NCI-H774 (cell line): ENCODE measurements around the gene NARF.

Source experiments
- DNase-seq: peaks from one replicate; lab custom pipeline; 2025; lab: John Stamatoyannopoulos, UW

NARF gene

DNA sequence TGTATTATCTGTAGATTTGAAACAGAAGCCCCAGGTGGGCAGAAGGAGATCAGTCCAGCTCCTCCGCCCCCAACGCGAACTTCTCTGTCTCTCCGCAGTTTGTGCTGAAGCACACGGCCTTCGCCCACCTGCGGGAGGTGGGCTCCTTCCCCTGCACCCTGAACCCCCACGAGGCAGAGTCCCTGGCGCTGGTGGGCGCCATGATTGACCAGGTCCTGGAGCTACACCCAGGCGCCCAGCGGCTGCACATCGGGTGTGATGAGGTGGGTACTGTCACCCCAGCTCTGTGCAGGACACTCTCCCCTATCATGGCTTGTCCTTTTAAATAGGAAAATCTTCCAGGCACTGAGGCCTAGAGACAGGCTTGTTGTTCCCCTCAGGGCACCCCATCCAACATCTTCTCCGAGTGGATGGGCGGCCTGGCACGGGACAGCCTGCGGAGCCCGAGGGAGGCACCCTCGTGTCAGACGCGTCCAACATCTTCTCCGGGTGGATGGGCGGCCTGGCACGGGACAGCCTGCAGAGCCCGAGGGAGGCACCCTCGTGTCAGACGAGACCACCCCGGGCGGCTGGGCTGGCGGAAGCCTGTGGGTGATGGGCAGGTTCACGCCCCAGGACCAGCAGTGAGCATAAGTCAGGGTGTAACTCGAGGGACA is 24.9 kb upstream of the NARF start:
- no peak for DNase-seq

DNA sequence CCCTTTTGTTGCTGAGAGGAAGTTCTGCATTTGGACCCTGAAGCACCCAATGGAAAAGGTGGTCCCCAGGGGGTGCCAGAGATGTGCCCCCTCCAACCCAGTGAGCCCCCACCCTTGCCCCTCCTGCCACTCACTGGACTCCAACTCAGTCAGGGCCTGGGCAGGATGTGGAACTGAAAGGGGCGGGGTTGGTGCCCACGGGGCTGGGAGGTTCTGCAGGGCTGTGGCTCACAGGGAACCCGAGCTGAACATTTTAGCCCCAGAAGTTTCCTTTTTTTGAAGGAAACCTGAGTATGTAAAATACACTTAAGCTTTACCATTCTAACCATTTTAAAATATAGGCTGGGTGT is 24.4 kb upstream of the NARF start:
- DNase-seq = no peak

DNA sequence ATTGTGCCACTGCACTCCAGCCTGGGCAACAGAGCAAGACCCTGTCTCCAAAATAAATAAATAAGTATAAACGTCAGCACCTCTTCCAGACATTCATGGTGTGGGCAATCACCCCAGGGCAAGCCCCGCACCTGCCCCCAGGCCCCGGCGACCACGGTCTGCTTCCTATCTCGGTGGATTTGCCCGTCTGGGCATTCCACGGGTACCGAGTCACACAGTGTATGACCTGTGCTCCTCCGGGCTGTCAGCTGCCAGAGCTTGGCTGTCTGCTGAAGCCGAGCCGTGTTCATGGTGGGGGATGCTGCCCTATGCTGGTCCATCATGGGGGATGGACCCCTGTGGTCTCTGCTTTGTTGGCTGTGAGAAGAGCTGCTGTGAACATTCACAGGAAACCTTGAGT is 23.4 kb upstream of the NARF start:
- no peak for DNase-seq

DNA sequence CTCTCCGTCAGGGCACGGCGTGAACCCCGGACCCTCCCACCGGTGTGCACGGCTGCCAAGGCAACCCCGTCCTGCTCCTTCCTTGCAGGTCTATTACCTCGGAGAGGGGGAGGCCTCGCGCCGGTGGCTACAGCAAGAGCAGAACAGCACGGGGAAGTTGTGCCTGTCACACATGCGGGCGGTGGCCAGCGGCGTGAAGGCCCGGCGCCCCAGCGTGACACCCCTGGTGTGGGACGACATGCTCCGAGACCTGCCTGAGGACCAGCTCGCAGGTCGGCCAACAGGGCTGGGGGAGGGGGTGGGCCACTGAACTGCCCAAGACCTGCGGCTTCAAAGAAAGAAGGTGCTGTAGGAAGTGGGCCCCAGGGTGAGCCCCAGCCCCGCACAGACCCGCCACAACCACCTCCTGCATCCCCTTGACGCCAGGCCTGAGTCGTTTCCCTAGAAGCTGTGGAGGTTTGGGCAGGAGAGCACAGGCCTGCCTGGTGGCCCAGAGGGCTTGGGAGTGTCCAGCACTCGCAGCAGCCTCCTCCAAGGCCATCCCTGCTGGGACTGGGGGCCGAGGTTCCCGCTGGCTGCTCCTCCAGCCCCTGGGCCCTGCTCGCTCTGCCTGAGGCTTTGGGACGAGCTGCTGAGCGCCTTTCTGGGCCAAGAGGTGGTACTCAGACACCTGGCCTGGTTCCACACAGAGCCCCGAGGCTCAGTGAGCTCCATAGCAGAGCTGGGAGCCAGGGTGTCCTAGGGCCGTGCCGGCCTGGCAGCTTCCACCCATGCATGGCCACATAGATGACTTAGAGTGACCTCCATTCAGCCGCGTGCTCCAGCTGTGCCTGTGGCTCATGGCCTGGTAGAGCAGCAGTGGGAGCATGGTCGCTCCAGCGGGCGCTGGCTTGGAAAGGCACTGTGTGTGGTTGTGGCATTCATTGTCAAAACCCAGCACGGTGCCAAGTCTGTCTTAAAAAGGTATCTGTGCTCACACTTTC is 22.6 kb upstream of the NARF start:
- no peak for DNase-seq

DNA sequence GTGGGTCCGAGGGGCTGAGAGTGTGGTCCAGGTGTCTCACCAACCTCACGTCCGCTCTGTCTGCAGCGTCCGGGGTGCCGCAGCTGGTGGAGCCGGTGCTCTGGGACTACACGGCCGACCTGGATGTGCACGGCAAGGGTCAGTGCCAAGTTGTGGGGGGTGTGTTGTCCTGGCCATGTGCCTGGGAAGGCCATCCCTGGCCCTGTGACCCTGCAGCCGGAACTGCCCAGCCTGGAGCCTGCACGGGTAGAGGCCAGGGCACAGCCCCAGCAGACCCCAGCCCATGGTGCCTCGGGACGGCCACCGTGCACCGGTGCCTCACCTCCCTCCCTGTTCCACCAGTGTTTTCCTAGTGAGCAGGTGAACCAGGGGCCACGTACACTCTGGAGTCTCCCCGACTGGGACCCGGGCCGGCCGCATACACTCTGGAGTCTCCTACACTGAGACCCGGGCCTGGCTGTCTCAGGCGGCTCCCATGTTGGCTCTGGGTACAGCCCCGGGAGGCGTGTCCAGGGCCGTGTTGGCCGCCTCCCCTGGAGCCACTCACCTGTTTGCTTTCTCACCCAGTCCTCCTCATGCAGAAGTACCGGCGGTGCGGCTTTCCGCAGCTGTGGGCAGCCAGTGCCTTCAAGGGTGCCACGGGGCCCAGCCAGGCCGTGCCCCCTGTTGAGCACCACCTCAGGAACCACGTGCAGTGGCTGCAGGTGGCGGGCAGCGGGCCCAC is 21.8 kb upstream of the NARF start:
- no peak for DNase-seq

DNA sequence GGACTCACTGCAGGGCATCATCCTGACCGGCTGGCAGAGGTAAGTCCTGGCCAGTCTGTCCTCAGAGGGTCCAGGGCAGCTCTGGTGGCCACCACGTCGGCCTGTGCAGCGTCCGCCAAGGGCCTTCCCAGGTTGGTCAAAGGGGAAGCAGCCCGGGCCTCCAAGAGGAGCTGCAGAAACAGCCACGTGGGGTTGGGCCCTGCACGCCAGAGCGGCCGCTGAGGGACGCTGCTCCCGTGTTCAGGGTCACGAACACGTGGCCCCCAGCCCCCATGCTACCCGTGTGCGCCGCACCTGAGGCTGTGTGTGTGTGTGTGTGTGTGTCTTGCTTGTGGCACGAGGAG is 21.2 kb upstream of the NARF start:
- no peak for DNase-seq

DNA sequence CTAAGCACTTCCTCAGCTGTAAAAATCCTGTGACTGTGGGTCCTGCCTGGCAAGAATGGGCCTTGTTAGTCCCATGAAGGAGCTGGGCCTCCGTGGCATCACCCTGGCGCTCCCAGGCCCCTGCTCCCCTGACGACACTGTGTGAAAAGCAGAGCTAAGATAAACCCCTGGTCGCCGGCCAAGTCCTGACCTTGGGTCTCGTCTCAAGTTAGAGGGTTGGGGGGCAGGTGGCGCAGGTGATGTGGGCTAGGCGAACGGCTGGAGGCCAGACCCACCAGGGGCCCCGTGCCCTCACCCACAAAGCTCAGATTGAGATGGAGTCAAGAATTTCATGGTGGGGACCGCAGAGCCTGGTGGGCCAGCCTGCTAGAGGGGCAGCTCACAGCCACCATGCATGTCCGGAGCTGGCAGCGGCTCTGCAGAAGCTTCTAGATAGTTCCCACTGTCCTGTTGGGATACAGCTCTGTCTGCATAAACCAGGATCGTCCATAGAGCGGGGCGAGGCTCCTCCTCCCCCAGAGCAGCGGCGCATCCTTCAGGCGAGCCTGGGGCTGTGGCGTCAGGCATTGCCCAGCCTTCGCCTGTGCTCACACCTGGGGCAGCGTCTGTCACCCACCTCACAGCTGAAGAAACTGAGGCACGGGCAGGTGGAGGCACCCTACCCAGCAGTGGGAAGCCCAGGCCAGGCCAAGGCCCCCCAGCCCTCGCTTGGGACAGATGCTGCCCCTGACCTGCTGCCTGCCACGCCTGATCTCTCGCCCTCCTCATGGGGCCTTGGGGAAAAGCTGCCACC is 19.9 kb upstream of the NARF start:
- DNase-seq = no peak

DNA sequence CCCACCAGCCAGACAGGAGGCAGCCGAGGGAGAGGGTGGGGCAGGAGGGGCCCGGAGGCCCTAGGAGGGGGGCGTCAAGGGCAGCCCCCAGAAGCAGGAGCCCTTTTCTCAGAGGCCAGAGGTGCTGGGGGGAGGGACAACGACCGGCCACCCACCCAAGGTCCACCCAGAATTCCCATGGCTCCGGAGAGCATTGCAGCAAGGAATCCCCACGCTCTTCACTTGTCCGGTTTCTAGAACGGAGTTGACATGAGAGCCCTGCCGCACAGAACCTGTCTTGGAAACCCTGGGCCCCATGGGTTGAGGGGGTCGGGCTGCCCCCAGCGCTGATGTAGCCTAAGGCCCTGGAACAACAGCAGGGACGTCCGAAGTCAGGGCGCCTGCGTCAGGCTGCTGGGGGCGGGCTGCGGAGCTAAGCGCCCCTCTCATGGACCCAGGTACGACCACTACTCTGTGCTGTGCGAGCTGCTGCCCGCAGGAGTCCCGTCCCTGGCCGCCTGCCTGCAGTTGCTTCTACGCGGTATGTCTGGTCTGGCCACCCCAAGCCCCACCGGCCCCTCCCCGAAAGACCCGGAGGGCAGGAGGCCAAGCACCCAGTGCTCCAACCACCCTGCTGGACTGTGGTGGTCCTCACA is 19.2 kb upstream of the NARF start:
- DNase-seq = no peak

DNA sequence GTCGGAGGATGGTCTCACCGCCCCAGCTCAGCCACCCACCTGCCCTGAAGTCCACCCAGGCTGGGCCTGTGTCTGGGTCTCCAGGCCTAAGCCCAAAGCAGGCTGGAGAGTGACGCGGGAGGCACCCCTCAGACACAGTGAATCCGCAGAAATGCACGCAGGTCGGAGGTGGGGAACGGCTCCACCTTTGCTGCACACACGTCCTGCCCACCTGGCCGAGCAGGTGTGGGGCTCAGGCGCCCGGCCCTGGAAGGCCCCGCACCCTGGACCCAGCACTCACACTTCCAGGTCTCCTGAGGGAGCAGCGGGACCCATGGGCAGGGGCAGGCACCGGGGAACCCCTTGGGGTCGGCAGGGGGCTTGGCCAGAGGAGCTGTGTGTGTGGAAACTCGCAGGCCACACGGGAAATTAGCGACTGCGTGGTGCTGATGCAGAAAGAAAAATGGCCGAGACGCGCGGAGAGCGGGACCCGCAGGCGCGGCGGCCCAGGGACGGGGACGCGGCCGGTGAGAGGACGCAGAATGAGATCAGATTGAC is 18.6 kb upstream of the NARF start:
- DNase-seq = no peak

DNA sequence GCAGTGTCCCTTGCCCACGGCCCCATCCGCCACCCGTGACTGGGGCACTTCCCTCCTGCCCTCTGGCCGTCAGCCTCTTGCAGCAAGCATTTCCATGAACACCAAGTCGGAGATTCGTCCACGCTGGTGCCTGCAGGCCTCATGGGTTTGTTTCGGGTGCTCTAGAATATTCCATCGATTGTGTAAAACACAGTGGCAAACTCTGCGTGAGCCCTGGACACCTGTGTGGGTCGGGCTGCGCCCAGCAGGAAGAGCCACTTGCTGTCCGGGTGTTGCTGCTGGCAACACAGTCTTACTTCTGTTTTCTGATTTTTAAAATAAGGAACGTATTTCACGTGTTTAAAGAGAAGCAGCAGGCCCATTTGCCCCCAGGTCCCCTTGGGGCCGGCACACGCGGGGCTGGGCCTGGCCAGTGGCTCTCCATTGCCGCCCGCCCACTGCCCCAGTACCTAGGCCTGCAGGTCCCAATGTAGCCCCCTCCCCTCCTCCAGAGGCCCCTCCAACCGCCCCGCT is 18.0 kb upstream of the NARF start:
- no peak for DNase-seq

DNA sequence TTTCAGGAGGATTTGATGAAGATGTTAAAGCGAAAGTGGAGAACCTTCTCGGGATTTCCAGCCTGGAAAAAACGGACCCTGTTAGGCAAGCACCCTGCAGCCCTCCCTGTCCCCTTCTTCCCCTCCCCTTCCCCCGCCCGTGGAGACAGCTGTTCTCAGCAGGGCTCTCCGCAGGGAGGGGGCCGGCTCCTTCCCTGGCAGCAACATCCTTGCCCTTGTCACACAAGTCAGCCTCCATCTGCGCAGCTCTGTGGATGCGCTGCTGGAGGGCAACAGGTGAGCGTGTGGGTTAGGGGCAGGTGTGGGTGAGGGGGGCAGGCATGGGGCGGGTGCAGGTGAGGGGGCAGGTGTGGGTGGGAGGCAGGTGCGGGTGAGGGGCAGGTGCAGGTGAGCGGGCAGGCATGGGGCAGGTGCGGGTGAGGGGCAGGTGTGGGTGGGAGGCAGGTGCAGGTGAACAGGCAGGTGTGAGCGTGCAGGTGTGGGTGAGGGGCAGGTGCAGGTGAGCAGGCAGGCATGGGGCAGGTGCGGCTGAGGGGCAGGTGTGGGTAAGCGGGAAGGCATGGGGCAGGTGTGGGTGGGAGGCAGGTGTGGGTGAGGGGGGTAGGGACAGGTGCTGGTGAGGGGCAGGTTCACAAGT is 17.4 kb upstream of the NARF start:
- peak; percentile 77 for DNase-seq

DNA sequence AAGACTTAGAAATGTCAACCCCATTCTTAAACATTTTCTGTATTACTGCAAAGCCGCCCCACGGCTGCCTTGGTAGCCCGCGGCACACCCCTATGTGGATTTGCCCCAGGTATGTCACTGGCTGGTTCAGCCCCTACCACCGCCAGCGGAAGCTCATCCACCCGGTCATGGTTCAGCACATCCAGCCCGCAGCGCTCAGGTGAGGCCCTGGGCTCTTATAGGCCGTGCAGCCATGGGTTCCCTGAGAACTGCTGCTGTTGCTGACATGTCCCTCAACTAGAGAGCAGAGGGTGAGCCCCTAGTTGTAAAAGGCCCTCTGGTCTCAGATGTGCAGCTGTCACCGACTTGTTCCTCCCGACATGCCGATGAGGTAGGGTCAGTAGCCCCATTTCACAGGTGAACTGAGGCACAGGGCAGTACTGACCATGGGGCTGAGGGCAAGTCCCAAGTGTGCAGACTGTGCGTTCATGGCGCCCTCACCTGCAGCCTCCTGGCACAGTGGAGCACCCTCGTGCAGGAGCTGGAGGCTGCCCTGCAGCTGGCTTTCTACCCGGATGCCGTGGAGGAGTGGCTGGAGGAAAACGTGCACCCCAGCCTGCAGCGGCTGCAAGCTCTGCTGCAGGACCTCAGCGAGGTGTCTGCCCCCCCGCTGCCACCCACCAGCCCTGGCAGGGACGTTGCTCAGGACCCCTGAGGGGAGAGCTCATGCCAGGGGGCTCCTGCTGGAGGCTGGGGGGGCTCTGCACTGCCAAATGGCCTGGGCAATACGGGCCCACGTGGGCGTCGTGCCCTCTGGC is 16.7 kb upstream of the NARF start:
- DNase-seq = no peak

DNA sequence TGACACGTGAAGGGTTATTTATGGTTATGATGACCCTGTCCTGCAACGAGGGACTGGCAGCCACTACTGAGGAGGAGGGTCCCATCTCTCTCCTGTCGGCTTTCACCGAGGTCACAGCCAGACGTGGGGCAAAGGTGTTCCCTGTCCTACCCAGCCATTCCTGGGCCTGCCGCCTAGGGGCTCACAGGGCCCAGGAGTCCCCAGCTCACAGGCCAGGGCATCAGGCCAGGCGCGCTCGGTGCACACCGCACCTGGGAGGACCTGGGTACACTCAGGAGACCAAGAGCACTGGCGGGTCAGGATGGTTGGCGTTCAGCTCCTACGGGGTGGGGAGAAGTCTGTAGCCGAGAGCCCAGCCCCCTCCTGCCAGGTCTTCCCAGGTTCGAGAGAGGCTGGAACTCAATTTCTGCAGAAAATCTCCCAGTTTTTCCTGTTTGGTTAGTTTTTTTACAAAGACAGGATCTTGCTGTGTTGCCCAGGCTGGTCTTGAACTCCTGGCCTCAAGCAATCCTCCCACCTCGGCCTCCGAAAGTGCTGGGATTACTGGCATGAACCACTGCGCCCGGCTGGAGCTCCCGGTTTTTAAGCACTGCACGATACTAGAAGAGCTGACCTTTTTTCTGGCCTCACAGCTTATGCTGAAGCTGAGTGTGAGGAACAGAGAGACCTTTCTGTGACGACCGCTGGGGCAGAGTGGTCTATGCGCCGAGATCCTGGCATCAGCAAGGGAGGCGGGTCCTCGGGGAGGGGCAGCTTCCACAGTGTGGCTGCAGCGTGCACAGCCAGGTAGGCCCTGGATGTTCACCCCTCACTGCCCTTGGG is 15.7 kb upstream of the NARF start:
- no peak for DNase-seq

DNA sequence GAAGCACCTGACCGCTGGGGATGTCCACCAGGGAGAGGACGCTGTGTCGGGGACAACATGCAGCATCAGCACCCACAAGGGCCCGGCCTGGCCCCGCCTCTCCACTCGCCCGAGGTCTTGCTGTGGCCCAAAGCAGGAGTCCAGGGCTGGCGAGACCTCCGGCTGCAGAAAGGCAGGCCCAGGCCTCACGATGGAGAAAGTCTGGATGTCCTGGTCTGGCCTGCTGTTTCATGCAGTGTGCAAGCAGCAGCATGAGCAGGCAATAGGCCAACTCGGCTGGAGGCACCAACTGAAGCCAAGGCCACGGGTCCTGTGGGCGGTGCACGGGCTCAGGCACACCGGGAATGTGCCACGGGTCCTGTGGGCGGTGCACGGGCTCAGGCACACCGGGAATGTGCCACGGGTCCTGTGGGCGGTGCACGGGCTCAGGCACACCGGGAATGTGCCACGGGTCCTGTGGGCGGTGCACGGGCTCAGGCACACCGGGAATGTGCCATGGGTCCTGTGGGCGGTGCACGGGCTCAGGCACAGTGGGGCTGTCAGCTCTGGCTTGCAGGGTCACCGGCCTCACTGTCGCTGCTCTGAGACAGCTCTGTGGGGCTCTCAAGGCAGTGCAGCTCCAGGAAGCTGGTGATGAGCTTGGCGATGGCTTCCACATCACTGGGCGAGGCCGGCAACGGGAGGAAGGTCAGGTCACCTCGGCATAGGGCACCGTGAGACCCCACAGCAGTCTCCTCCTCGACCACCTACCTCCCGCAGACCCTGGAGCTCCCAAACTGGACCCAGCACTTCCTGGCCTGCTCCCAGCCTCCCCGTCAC is 14.9 kb upstream of the NARF start:
- no peak for DNase-seq

DNA sequence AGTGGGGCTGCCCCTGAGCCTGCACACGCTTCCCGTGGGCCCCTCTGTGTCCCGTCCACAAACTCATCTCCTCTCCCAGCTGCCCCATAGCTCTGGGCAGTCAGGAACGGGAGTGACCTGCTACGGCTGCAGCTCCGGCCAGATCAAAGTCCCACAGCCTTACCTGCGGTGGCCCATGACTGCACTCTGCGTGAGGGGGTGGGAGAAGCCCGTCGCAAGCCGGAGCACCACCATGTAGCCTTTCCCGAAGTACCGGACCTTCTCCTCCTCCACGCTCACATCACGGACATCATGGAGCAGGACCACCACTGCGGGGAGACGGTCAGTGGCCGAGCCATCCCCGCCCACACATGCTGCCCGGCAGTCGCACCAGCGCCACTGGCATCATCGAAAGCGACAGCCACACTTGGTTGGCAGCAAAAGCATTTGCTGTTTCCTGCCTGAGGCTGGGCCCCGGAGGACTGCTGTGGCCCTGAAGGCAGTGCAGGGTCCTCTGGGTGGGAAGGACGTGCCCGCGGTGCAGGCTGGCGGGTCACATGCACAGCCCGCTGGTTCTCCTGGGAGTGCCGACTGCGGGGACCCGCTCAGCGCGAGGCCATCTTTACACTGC is 14.2 kb upstream of the NARF start:
- no peak for DNase-seq

DNA sequence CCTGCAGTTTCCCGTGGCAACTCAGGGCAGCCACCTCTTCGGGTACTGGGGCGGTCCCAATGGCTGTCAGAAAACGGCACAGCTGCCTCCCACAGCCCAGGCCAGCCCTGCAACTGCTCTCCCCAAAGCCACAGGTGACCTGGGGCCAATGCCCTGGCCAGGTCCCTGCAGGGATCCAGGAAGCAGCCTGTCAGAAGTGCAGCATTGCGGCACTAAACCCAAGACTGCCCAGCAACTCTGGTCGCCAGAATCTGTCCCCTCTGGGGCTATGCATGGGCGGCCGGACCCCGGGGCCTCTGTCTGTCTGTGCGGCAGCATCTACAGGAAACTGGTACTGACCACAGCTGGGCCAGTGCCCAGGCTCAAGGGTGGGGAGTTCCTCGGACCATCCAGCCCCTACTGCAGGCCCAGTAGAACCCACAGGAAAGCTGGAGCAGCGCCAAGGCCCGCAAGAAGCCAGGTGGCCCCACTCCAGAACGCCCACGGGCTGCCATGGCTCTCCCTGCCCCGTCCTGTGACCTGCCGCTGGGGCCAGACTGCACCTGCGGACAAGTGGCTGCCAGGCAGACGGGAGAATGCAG is 13.5 kb upstream of the NARF start:
- DNase-seq = no peak

DNA sequence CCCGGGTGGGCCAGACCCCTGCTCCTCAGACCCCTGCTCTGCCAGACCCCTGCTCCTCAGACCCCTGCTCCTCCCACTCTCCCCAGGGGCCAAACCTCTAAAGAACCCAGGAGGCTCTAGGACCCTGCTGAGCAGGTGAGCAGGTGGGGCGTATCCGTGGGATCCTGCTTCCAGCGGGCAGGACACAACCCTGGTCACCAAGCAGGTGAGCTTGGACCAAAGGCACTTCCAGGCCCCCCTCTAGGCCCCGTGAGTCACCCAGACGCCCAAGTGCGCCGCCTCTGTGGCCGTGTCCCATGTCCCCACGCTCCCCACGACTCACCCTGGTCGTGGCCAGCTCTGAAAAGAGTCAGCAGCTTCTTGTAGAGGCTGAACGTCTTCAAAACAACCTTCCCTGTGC is 13.0 kb upstream of the NARF start:
- DNase-seq = no peak
